Activated T-helper 9 cell treated with anti-CD3 and anti-CD28 coated beads, Interleukin-2, amount 50 U/mL, for 16 hours (primary cell): ENCODE data around the gene PTPN3.
"Not testable (repeated sequence)": the region's sequence is repeated elsewhere in the genome, so short reads cannot be mapped to it uniquely, and the experiment has no call there.

Experiments
- DNase-seq: peaks from one replicate; pipeline ENCODE4 v3.0.0-alpha.2; 2020; ENCODE audit warnings: low read depth

Gene PTPN3

GRCh38 chr9:109387206-109387605 is 110.9 kb downstream of the PTPN3 start:
- no peak for DNase-seq

- DNase-seq, result no peak
Observed at GRCh38 chr9:109385499-109385898, 112.6 kb downstream of the PTPN3 start.

- no peak for DNase-seq
Observed at GRCh38 chr9:109383947-109384346, 114.2 kb downstream of the PTPN3 start.

- no peak for DNase-seq
Observed at GRCh38 chr9:109383356-109383755, 114.8 kb downstream of the PTPN3 start.

GRCh38 chr9:109382585-109382984 is 115.5 kb downstream of the PTPN3 start:
- DNase-seq, result no peak

GRCh38 chr9:109382182-109382581 is 115.9 kb downstream of the PTPN3 start:
- DNase-seq, result no peak

- no peak for DNase-seq
Observed at GRCh38 chr9:109381011-109381729, 116.9 kb downstream of the PTPN3 start.

GRCh38 chr9:109379513-109379912 is 118.6 kb downstream of the PTPN3 start:
- no peak for DNase-seq

GRCh38 chr9:109378316-109378715 is 119.8 kb downstream of the PTPN3 start:
- DNase-seq, result no peak

- DNase-seq, result no peak
Observed at GRCh38 chr9:109372246-109372645, 125.9 kb downstream of the PTPN3 start.

- DNase-seq, result no peak
Observed at GRCh38 chr9:109371374-109371773, 126.7 kb downstream of the PTPN3 start.

GRCh38 chr9:109369285-109369684 is 128.8 kb downstream of the PTPN3 start:
- DNase-seq, result no peak

- DNase-seq, result no peak
Observed at GRCh38 chr9:109360771-109361170, 137.3 kb downstream of the PTPN3 start.

GRCh38 chr9:109358968-109359603 is 139.0 kb downstream of the PTPN3 start:
- not testable (repeated sequence) for DNase-seq

GRCh38 chr9:109355564-109356297 is 142.4 kb downstream of the PTPN3 start:
- DNase-seq, result no peak

- DNase-seq, result no peak
Observed at GRCh38 chr9:109354190-109354589, 143.9 kb downstream of the PTPN3 start.

GRCh38 chr9:109351032-109351431 is 147.1 kb downstream of the PTPN3 start:
- DNase-seq, result no peak

- DNase-seq, result no peak
Observed at GRCh38 chr9:109349421-109349846, 148.7 kb downstream of the PTPN3 start.

- no peak for DNase-seq
Observed at GRCh38 chr9:109346904-109347303, 151.2 kb downstream of the PTPN3 start.

GRCh38 chr9:109344866-109345265 is 153.2 kb downstream of the PTPN3 start:
- no peak for DNase-seq

- no peak for DNase-seq
Observed at GRCh38 chr9:109342878-109343277, 155.2 kb downstream of the PTPN3 start.

GRCh38 chr9:109341561-109341960 is 156.5 kb downstream of the PTPN3 start:
- DNase-seq, result no peak

GRCh38 chr9:109340979-109341378 is 157.1 kb downstream of the PTPN3 start:
- not testable (repeated sequence) for DNase-seq
